Measurements from ENCODE around the gene POU2F3.

Gene POU2F3

GRCh38 chr11:120295099-120295498, 55.2 kb downstream of the POU2F3 start:
- TF ChIP-seq CTCF (IDR thresholded peaks at IDR 0.05; ENCODE audit: control insufficient read depth, insufficient read depth, low read depth, low read length, missing control alignments) = no peak
- no peak overlapping the region for H3K4me3 ChIP-seq (ENCODE audit: control insufficient read depth, low read depth, low read length)
- DNase-seq (ENCODE audit: low read depth) = no peak

- no peak for TF ChIP-seq CTCF (IDR thresholded peaks at IDR 0.05; ENCODE audit: control insufficient read depth, insufficient read depth, low read depth, low read length, missing control alignments)
- H3K4me3 ChIP-seq (ENCODE audit: control insufficient read depth, low read depth, low read length) = no peak overlapping the region
Measured at GRCh38 chr11:120296554-120296953, 56.6 kb downstream of the POU2F3 start.

GRCh38 chr11:120298461-120298860, 58.5 kb downstream of the POU2F3 start:
- TF ChIP-seq CTCF (IDR thresholded peaks at IDR 0.05; ENCODE audit: control insufficient read depth, insufficient read depth, low read depth, low read length, missing control alignments) = no peak
- H3K4me3 ChIP-seq (ENCODE audit: control insufficient read depth, low read depth, low read length) = no peak overlapping the region

More at GRCh38 chr11:120296554-120296953, 56.6 kb downstream of the POU2F3 start:
- no peak for DNase-seq (ENCODE audit: low read depth)

GRCh38 chr11:120302001-120302805, 62.3 kb downstream of the POU2F3 start:
- H3K4me3 ChIP-seq (ENCODE audit: control insufficient read depth, low read depth, low read length) = no peak overlapping the region
- no peak for DNase-seq (ENCODE audit: low read depth)
- no peak for TF ChIP-seq CTCF (IDR thresholded peaks at IDR 0.05; ENCODE audit: control insufficient read depth, insufficient read depth, low read depth, low read length, missing control alignments)

More at GRCh38 chr11:120298461-120298860, 58.5 kb downstream of the POU2F3 start:
- no peak for DNase-seq (ENCODE audit: low read depth)

GRCh38 chr11:120303004-120303637, 63.2 kb downstream of the POU2F3 start:
- peak; percentile 99 for TF ChIP-seq CTCF (IDR thresholded peaks at IDR 0.05; ENCODE audit: control insufficient read depth, insufficient read depth, low read depth, low read length, missing control alignments)
- H3K4me3 ChIP-seq (ENCODE audit: control insufficient read depth, low read depth, low read length) = no peak overlapping the region
- peak; percentile 47 for DNase-seq (ENCODE audit: low read depth)

GRCh38 chr11:120304526-120304925, 64.6 kb downstream of the POU2F3 start:
- no peak for DNase-seq (ENCODE audit: low read depth)
- no peak overlapping the region for H3K4me3 ChIP-seq (ENCODE audit: control insufficient read depth, low read depth, low read length)
- TF ChIP-seq CTCF (IDR thresholded peaks at IDR 0.05; ENCODE audit: control insufficient read depth, insufficient read depth, low read depth, low read length, missing control alignments) = no peak

Measured in AG09309 (cell line).